Epithelial cell of proximal tubule (primary cell): ENCODE data around the gene ATP6AP1. TPM values are rescaled to one million over a fixed set of nuclear protein-coding genes. Genes with fewer than 3 reads are reported as not detected.
A peak's percentile ranks its signal among the peaks of the same experiment; 100 is the strongest.

Experiments
- DNase-seq: peaks from one replicate; pipeline ENCODE4 v3.0.0-alpha.2; 2011; ENCODE audit warnings: low read depth
- H3K4me3 ChIP-seq: 2 replicates; pipeline ENCODE4 v1.5.1; 2011; ENCODE audit warnings: low read depth, mild to moderate bottlenecking, low read length
- total RNA-seq: library from RNA; depleted of rRNA; stranded (reverse); fragments of >200 nt; gene quantifications from 2 replicates; pipeline ENCODE4 v1.2.3, GENCODE V29; 2015
- TF ChIP-seq, protein P1 (sequence below): conservative IDR thresholded peaks from 2 replicates; pipeline ENCODE4 v1.5.1; 2012; ENCODE audit warnings: low read depth, mild to moderate bottlenecking, low read length

The ATP6AP1 gene
- total RNA-seq, 1 donor from 2014 or later = 55.1 TPM

DNA sequence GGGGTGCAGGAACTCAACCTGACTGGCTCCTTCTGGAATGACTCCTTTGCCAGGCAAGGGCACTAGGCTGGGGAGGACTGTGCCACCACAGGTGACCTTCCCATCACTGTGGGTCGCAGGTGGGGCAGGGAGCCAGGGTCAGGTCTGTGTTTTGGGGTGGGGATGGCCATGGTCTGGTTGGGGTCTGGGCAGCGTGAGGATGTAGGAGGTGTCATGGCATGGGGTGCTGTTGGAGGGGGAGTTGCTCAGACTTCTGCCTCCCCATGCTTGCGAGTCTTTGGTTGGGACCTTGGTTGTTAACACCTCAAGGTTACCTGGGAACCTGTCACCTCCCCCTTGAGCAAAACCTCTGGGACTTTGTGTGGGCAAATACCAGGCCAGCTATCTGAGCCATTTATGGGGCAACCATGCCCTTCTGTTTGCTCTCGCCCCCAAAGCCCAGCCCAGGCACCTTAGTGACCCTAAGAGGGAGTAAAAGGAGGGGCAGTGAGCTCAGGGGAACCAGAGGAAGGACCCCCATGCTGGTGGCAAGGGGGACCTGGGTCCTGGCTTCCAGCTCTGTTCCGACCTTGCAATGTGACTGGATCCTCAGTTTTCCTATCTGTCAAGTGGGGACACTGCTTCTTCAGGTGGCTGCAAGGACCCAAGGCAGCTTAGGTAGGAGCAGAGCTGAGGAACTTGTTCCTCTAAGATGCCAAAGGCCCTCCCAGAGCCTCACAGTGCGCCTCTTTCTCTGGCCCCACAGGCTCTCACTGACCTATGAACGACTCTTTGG lies 6.1 kb downstream of the ATP6AP1 start:
- no peak for DNase-seq
- H3K4me3 ChIP-seq = no peak overlapping the region
- TF ChIP-seq, protein P1, sequence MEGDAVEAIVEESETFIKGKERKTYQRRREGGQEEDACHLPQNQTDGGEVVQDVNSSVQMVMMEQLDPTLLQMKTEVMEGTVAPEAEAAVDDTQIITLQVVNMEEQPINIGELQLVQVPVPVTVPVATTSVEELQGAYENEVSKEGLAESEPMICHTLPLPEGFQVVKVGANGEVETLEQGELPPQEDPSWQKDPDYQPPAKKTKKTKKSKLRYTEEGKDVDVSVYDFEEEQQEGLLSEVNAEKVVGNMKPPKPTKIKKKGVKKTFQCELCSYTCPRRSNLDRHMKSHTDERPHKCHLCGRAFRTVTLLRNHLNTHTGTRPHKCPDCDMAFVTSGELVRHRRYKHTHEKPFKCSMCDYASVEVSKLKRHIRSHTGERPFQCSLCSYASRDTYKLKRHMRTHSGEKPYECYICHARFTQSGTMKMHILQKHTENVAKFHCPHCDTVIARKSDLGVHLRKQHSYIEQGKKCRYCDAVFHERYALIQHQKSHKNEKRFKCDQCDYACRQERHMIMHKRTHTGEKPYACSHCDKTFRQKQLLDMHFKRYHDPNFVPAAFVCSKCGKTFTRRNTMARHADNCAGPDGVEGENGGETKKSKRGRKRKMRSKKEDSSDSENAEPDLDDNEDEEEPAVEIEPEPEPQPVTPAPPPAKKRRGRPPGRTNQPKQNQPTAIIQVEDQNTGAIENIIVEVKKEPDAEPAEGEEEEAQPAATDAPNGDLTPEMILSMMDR = no peak

GRCh38 chrX:154435171-154435733 lies 6.8 kb downstream of the ATP6AP1 start:
- DNase-seq = no peak
- TF ChIP-seq, protein P1 = no peak
- no peak overlapping the region for H3K4me3 ChIP-seq

DNA sequence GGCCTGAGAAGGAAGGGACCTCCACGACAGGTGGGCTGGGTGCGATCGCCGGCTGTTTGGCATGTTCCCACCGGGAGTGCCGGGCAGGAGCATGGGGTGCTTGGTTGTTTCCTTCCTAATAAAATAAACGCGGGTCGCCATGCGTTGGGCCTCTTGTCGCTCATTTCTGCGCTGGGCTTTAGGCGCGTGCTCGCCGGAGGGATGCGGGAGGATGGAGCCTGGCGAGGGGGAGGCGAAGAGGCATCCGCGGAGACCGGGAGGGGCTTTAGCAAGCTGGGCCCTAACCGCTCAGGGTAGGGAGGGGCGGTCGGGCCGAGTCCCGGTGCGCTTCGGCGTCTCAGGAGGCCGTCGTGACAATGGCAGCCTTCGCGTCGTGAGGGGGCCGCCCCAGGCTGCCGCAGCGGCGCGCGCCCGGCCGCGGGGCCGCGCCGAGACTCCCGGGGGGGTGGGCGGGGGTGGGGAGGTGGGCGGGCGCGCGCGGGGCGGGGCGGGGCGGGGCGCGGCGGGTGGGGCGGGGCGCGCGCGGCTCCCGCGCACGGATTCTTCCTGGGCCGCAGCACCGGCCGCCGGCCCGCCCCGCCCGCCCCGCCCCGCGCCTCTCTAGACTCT lies 8.0 kb downstream of the ATP6AP1 start:
- DNase-seq = no peak
- H3K4me3 ChIP-seq = peak overlapping the region; percentile 65
- TF ChIP-seq, protein P1 = no peak

- DNase-seq = no peak
- TF ChIP-seq, protein P1 = no peak
- H3K4me3 ChIP-seq = peak within 1 kb of the TSS; percentile 65
These were observed 8.7 kb downstream of the ATP6AP1 start, which contains the start of gene GDI1 for GRCh38 chrX:154436983-154437752. TSS of gene GDI1 (plus strand) at chrX:154437154. CDS start at chrX:154437255, 101 bp downstream.

- DNase-seq = no peak
- H3K4me3 ChIP-seq = peak overlapping the region; percentile 65
- TF ChIP-seq, protein P1 = no peak
These were observed 9.8 kb downstream of the ATP6AP1 start for GRCh38 chrX:154437971-154438893.

GRCh38 chrX:154439841-154440240 lies 11.4 kb downstream of the ATP6AP1 start:
- TF ChIP-seq, protein P1 = no peak
- no peak for DNase-seq
- no peak overlapping the region for H3K4me3 ChIP-seq
